ENCODE measurements around the gene RAB5IF. TPM values are rescaled to one million over a fixed set of nuclear protein-coding genes. Genes with fewer than 3 reads are reported as not detected.

The RAB5IF gene
- total RNA-seq, 1 donor from 2014 or later = 64.3 TPM

DNA sequence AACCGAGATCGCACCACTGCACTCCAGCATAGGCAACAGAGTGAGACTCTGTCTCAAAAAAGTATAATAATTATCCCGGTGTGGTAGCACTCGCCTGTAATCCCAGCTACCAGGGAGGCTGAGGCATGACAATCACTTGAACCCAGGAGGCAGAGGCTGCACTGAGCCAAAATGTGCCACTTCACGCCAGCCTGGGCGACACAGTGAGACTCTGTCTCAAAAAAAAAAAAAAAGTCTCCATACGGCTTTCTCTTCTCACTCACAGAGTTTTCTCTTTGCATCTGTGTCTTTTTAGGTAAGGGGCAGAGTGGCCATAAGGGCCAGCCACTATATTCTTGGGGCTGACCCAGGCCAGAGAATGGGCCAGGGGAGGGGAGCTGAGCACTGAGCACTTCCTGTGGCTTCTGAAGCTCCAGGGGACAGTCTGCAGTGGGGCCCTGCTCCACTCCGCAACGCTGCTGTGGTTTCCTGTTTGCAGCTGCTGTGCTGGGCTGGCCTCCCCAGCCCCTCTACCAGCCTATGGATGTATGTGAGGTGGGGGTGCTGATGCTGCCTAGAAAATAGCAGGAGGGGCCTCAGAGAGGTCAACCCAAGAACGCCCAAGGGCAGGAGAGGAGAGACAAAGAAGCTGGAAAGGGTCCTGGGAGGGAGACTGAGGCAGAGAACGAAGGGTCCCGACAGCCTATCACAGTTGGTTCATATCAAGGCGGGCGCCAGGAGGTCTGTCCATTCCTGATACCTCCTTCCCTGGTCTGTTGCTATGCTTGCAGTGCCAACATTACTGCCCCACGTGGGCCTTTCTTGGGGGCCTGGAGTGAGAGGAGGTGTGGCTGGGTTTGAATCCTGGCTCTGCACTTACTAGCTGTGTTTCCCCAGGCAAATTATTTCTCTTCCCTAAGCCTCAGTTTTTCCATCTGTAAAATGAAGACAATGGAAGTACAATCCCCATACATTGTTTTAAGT, 24.4 kb downstream of the RAB5IF start:
- Histone ChIP-seq H3K4me3 (no peak overlapping the region), H3K9me3 (no peaks in the 10 kb centered on the region), H3K27me3 (no peaks in the 10 kb centered on the region), H3K27ac (no peak overlapping the region), H3K4me1 (no peaks in the 10 kb centered on the region), H3K36me3 (no peaks in the 10 kb centered on the region)
- intact Hi-C loops (cut with DNase I) = no loop called here
- DNase-seq (ENCODE audit: extremely low spot score in 2 of 2) = no peak
- TF ChIP-seq, protein P1, sequence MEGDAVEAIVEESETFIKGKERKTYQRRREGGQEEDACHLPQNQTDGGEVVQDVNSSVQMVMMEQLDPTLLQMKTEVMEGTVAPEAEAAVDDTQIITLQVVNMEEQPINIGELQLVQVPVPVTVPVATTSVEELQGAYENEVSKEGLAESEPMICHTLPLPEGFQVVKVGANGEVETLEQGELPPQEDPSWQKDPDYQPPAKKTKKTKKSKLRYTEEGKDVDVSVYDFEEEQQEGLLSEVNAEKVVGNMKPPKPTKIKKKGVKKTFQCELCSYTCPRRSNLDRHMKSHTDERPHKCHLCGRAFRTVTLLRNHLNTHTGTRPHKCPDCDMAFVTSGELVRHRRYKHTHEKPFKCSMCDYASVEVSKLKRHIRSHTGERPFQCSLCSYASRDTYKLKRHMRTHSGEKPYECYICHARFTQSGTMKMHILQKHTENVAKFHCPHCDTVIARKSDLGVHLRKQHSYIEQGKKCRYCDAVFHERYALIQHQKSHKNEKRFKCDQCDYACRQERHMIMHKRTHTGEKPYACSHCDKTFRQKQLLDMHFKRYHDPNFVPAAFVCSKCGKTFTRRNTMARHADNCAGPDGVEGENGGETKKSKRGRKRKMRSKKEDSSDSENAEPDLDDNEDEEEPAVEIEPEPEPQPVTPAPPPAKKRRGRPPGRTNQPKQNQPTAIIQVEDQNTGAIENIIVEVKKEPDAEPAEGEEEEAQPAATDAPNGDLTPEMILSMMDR (IDR thresholded peaks at IDR 0.05) = no peak
- no peak for TF ChIP-seq POLR2A (IDR thresholded peaks at IDR 0.05)
- no peak for TF ChIP-seq POLR2AphosphoS5 (IDR thresholded peaks at IDR 0.05; ENCODE audit: insufficient read depth in 1 of 2, low read depth in 1 of 2)

DNA sequence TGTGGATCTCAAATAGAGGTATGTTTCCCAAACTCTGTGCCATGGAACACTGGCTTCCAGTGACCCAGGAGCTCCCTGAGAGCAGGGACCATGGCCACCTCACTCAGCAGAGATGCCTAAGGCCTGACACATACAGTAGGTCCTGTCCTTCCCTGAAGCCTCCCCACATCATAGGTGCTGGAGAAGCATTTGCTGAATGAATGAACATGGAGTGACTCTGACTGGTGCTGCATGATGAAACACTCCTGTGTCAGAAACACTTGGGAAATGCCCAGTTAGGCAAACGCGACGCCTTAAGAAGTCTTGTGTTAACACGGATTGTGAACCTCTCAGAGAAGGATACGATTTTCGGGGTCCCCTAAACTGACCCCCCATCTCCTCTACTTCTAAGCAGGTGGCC, 26.1 kb downstream of the RAB5IF start:
- H3K27ac ChIP-seq = no peak overlapping the region
- intact Hi-C loops (cut with DNase I) = no loop called here
- no peaks in the 10 kb centered on the region for H3K27me3 ChIP-seq
- H3K4me3 ChIP-seq = no peak overlapping the region
- H3K4me1 ChIP-seq = no peaks in the 10 kb centered on the region
- TF ChIP-seq POLR2A (IDR thresholded peaks at IDR 0.05) = no peak
- TF ChIP-seq, protein P1 (IDR thresholded peaks at IDR 0.05) = no peak
- no peak for TF ChIP-seq POLR2AphosphoS5 (IDR thresholded peaks at IDR 0.05; ENCODE audit: insufficient read depth in 1 of 2, low read depth in 1 of 2)
- H3K36me3 ChIP-seq = no peaks in the 10 kb centered on the region
- no peaks in the 10 kb centered on the region for H3K9me3 ChIP-seq
- no peak for DNase-seq (ENCODE audit: extremely low spot score in 2 of 2)

DNA sequence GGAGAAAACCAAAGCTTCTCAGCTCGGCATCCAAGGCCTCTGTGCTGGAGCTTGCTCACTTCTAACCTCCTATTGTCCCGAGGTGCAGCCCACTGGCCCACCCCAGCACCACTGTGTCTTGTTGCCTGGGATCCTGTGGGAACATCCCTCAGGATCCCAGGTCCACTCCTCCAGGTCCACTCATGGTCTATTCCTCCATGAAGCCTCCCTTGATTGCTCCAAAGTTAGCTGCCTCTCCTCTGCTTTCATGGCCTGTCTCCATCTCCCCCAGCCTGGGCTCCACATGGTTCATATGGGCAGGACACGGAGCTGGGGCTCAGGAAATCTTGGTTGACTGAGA, 26.5 kb downstream of the RAB5IF start:
- H3K27me3 ChIP-seq = no peaks in the 10 kb centered on the region
- TF ChIP-seq POLR2AphosphoS5 (IDR thresholded peaks at IDR 0.05; ENCODE audit: insufficient read depth in 1 of 2, low read depth in 1 of 2) (no peak), POLR2A (IDR thresholded peaks at IDR 0.05) (no peak)
- TF ChIP-seq, protein P1 (IDR thresholded peaks at IDR 0.05) = no peak
- no peaks in the 10 kb centered on the region for H3K9me3 ChIP-seq
- H3K4me3 ChIP-seq = no peak overlapping the region
- no peaks in the 10 kb centered on the region for H3K4me1 ChIP-seq
- no peak for DNase-seq (ENCODE audit: extremely low spot score in 2 of 2)
- no peaks in the 10 kb centered on the region for H3K36me3 ChIP-seq
- H3K27ac ChIP-seq = no peak overlapping the region
- intact Hi-C loops (cut with DNase I) = no loop called here

DNA sequence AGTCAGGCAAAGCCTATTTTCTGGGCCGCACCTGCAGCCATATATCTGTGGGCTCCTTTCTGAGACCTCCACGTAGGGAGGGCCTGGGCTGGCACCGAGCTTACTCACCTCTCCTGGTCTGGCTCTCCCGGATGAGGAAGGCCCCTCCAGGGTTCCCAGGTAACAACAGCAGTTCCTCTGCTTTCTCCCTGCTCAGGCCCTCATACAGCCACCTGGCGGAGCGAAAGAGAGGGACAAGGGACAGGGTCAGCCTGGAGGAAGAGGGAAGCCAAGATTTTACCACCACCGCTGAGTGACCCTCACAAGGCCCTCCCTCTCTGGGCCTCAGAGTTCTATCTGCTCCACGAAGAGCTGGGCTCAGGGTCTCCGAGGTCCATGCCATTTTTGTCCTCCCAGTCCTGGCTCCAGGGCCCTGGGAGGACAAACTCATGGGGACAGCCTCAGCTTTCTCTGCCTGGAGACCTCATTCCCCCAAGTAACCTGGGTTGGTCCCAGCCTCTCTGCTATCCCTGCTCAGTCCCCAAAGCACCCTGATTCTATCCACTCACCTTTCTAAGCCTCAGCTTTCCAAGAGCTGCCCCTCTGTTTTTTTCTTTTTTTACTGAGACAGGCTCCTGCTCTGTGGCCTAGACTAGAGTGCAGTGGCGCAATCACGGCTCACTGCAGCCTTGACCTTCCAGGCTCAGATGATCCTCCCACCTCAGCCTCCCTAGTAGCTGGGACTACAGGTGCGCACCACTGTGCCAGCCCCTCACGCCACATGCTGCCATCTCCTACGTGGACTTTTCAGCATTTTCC, 27.1 kb downstream of the RAB5IF start:
- Histone ChIP-seq H3K4me1 (no peaks in the 10 kb centered on the region), H3K4me3 (no peak overlapping the region), H3K27ac (no peak overlapping the region), H3K9me3 (no peaks in the 10 kb centered on the region), H3K27me3 (no peaks in the 10 kb centered on the region), H3K36me3 (no peaks in the 10 kb centered on the region)
- no peak for DNase-seq (ENCODE audit: extremely low spot score in 2 of 2)
- no peak for TF ChIP-seq POLR2AphosphoS5 (IDR thresholded peaks at IDR 0.05; ENCODE audit: insufficient read depth in 1 of 2, low read depth in 1 of 2)
- no peak for TF ChIP-seq POLR2A (IDR thresholded peaks at IDR 0.05)
- TF ChIP-seq, protein P1 (IDR thresholded peaks at IDR 0.05) = no peak
- intact Hi-C loops (cut with DNase I) = no loop called here

Measured in vagina (tissue), 2 donors.